ENCODE data around the gene LRRC3B.

DNA sequence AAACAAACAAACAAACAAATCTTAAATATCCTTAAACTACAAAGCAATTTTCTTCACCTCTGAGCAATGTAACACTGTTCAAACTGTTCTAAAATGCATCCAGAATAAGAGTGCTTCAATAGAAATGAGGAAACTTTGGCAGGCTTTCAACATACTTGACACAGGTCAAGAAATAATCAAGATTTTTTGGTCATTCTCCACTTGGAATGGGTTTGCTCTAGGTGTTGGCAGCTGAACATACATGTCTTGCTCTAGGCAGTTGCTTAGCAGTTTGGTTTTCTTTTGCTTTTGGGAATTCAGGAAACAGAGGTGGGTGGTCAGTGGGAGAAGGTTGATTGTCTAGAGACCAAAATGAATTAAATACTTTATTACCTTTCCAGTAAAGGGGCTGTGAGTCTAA lies 1.4 kb upstream of the LRRC3B start:
- TF ChIP-seq SMC3 (conservative IDR thresholded peaks at IDR 0.05; ENCODE audit: poor library complexity) = no peak
- TF ChIP-seq, protein P1, sequence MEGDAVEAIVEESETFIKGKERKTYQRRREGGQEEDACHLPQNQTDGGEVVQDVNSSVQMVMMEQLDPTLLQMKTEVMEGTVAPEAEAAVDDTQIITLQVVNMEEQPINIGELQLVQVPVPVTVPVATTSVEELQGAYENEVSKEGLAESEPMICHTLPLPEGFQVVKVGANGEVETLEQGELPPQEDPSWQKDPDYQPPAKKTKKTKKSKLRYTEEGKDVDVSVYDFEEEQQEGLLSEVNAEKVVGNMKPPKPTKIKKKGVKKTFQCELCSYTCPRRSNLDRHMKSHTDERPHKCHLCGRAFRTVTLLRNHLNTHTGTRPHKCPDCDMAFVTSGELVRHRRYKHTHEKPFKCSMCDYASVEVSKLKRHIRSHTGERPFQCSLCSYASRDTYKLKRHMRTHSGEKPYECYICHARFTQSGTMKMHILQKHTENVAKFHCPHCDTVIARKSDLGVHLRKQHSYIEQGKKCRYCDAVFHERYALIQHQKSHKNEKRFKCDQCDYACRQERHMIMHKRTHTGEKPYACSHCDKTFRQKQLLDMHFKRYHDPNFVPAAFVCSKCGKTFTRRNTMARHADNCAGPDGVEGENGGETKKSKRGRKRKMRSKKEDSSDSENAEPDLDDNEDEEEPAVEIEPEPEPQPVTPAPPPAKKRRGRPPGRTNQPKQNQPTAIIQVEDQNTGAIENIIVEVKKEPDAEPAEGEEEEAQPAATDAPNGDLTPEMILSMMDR (IDR thresholded peaks at IDR 0.05; ENCODE audit: poor library complexity, severe bottlenecking) = no peak
- no peak for TF ChIP-seq EZH2 (IDR thresholded peaks at IDR 0.05; ENCODE audit: borderline replicate concordance, insufficient read depth, low read length, poor library complexity, severe bottlenecking)

Data from neural cell (in vitro differentiated cells).